HepG2 (cell line): ENCODE measurements around the gene CCDC117. TPM values are rescaled to one million over a fixed set of nuclear protein-coding genes. Genes with fewer than 3 reads are reported as not detected.
A peak's percentile ranks its signal among the peaks of the same experiment; 100 is the strongest.

Experiments
- HMGXB4 ChIP-seq, 2 experiments: sonication (generic) in 1 of 2; formaldehyde crosslinking in 1 of 2; IDR thresholded peaks; 2 replicates each; pipeline versions ENCODE4 v1.4.0 to v1.6.1; 2018 to 2020; ENCODE audit warnings: missing genetic modification reagents in 2 of 2, borderline replicate concordance in 1 of 2, low read depth in 1 of 2, mild to moderate bottlenecking in 1 of 2, missing biosample characterization in 1 of 2
- KDM2A ChIP-seq: sonication (generic); formaldehyde crosslinking; IDR thresholded peaks from 2 replicates; pipeline ENCODE4 v1.4.0; 2020; ENCODE audit warnings: low read depth, missing genetic modification reagents, borderline replicate concordance
- MATR3 ChIP-seq: sonication (generic); formaldehyde crosslinking; IDR thresholded peaks from 2 replicates; pipeline ENCODE4 v1.4.0; 2020; ENCODE audit warnings: missing genetic modification reagents
- PHF21A ChIP-seq: sonication (generic); formaldehyde crosslinking; IDR thresholded peaks from 2 replicates; pipeline ENCODE4 v1.5.0; 2020; ENCODE audit warnings: mild to moderate bottlenecking, missing genetic modification reagents
- PITX1 ChIP-seq: sonication (generic); formaldehyde crosslinking; IDR thresholded peaks from 2 replicates; pipeline ENCODE4 v1.5.1; 2020; ENCODE audit warnings: mild to moderate bottlenecking, missing genetic modification reagents
- SIX1 ChIP-seq: sonication (generic); formaldehyde crosslinking; IDR thresholded peaks from 2 replicates; pipeline ENCODE4 v1.4.0; 2020; ENCODE audit warnings: missing genetic modification reagents, borderline replicate concordance
- ZFAT ChIP-seq: sonication (generic); formaldehyde crosslinking; conservative IDR thresholded peaks from 2 replicates; pipeline ENCODE4 v1.8.1; 2023; ENCODE audit warnings: missing genetic modification reagents, inconsistent platforms
- ZFP1 ChIP-seq: IDR thresholded peaks from 2 replicates; pipeline ENCODE4 v1.6.1; 2016
- ZIK1 ChIP-seq: sonication (generic); formaldehyde crosslinking; IDR thresholded peaks from 2 replicates; pipeline ENCODE4 v1.5.0; 2020; ENCODE audit warnings: mild to moderate bottlenecking, low read depth, missing genetic modification reagents, borderline replicate concordance
- ZNF224 ChIP-seq: sonication (generic); formaldehyde crosslinking; IDR thresholded peaks from 2 replicates; pipeline ENCODE4 v1.5.0; 2020; ENCODE audit warnings: mild to moderate bottlenecking, missing genetic modification reagents
- ZNF253 ChIP-seq: sonication (generic); formaldehyde crosslinking; IDR thresholded peaks from 2 replicates; pipeline ENCODE4 v1.8.0; 2022; ENCODE audit warnings: mild to moderate bottlenecking, missing genetic modification reagents, borderline replicate concordance
- ZNF30 ChIP-seq: sonication (generic); formaldehyde crosslinking; IDR thresholded peaks from 2 replicates; pipeline ENCODE4 v1.5.0; 2020; ENCODE audit warnings: mild to moderate bottlenecking, missing genetic modification reagents
- ZNF354B ChIP-seq: sonication (generic); formaldehyde crosslinking; IDR thresholded peaks from 2 replicates; pipeline ENCODE4 v1.8.0; 2022; ENCODE audit warnings: mild to moderate bottlenecking, missing genetic modification reagents
- ZNF720 ChIP-seq: sonication (generic); formaldehyde crosslinking; IDR thresholded peaks from 2 replicates; pipeline ENCODE4 v1.4.0; 2020; ENCODE audit warnings: missing genetic modification reagents
- ZSCAN21 ChIP-seq: sonication (generic); formaldehyde crosslinking; IDR thresholded peaks from 2 replicates; pipeline ENCODE4 v1.8.0; 2022; ENCODE audit warnings: mild to moderate bottlenecking, missing genetic modification reagents, moderate library complexity, borderline replicate concordance
- polyA plus RNA-seq, 8 experiments: library from polyadenylated mRNA; depleted of rRNA in 3 of 8; stranded (reverse) in 7 of 8; unstranded in 1 of 8; fragments of >200 nt; fragmentation: Illumina TruSeq in 4 of 8; extraction: Trizol in 4 of 8; gene quantifications; 2 replicates each; pipeline versions ENCODE4 v1.2.1 to v1.2.3, GENCODE V29; 2011 to 2016; ENCODE audit warnings: low read depth in 4 of 8, missing spikeins in 1 of 8, mixed read lengths in 1 of 8; ENCODE audit not compliant: insufficient read depth in 1 of 8
- total RNA-seq, 5 experiments: library from RNA; depleted of rRNA; stranded (reverse); fragments of >200 nt; fragmentation: Illumina TruSeq; extraction: Trizol; gene quantifications; 2 replicates each; pipeline ENCODE4 v1.2.3, GENCODE V29; 2016; ENCODE audit warnings: low read depth in 1 of 5
- TF ChIP-seq, protein P1 (sequence below): sonication (generic); formaldehyde crosslinking; IDR thresholded peaks from 2 replicates; pipeline ENCODE4 v1.4.0; 2020; ENCODE audit warnings: missing genetic modification reagents
- TF ChIP-seq, protein P2 (sequence below): sonication (generic); formaldehyde crosslinking; IDR thresholded peaks from one replicate; pipeline ENCODE4 v1.5.1; 2020; ENCODE audit warnings: mild to moderate bottlenecking, missing genetic modification reagents; ENCODE audit errors: not compliant biosample characterization

The CCDC117 gene
- total and polyA plus RNA-seq, 2 of the 13 experiments (the other 11 are each of a cell fraction or from before 2014, with no cell fraction given) = 12.6 to 34.2 TPM

DNA sequence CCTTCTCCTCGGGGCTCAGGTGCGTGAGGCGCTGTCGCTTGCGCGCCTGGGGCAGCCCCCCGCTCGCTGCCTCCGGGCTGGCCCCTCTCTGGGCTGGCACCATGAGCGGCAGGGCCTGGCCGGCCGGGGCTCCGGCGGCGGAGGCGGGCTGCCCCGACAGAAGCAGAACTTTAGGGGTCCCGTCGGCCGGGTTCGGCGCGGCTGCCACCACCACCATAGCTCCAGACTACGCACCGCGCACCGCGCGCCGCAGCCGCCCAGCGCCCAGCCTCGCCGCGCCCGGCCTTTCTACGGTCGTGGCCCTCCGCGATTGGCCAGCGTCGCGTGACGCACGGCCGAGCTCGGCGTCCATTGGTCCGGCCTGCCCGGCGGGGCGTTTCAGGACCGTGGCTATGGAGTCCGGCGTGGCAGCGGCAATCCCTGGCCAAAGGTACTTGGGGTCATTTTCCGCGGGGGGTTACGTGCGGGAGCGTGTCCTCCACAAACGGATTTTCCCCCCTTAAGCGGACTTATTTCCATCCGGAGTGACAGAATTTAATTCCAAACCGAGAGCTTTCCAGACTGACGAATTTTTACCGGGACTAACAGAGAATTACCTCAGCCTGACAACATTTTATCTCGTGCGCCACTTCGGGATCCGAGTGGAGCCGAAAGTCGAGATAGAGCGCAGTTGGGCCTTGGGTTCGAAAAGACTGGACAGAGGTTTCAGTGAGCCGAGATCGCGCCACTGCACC is 28.0 kb downstream of the CCDC117 start, which contains the start of gene XBP1 (continued):
- TF ChIP-seq, protein P1, sequence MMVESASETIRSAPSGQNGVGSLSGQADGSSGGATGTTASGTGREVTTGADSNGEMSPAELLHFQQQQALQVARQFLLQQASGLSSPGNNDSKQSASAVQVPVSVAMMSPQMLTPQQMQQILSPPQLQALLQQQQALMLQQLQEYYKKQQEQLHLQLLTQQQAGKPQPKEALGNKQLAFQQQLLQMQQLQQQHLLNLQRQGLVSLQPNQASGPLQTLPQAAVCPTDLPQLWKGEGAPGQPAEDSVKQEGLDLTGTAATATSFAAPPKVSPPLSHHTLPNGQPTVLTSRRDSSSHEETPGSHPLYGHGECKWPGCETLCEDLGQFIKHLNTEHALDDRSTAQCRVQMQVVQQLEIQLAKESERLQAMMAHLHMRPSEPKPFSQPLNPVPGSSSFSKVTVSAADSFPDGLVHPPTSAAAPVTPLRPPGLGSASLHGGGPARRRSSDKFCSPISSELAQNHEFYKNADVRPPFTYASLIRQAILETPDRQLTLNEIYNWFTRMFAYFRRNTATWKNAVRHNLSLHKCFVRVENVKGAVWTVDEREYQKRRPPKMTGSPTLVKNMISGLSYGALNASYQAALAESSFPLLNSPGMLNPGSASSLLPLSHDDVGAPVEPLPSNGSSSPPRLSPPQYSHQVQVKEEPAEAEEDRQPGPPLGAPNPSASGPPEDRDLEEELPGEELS (CRISPR knock-in tag) = no peak
- peak; percentile 82; the same call in 1 of the 2 replicates for TF ChIP-seq ZIK1 (CRISPR knock-in tag)
- TF ChIP-seq ZNF354B (CRISPR knock-in tag) = no peak
- peak; percentile 80 for TF ChIP-seq ZSCAN21 (CRISPR knock-in tag)
- TF ChIP-seq ZNF224 (CRISPR knock-in tag) = no peak
- TF ChIP-seq KDM2A = peak; percentile 74
- no peak for TF ChIP-seq PITX1 (CRISPR knock-in tag)
- peak; percentile 81 for TF ChIP-seq PHF21A
- TF ChIP-seq, protein P2, sequence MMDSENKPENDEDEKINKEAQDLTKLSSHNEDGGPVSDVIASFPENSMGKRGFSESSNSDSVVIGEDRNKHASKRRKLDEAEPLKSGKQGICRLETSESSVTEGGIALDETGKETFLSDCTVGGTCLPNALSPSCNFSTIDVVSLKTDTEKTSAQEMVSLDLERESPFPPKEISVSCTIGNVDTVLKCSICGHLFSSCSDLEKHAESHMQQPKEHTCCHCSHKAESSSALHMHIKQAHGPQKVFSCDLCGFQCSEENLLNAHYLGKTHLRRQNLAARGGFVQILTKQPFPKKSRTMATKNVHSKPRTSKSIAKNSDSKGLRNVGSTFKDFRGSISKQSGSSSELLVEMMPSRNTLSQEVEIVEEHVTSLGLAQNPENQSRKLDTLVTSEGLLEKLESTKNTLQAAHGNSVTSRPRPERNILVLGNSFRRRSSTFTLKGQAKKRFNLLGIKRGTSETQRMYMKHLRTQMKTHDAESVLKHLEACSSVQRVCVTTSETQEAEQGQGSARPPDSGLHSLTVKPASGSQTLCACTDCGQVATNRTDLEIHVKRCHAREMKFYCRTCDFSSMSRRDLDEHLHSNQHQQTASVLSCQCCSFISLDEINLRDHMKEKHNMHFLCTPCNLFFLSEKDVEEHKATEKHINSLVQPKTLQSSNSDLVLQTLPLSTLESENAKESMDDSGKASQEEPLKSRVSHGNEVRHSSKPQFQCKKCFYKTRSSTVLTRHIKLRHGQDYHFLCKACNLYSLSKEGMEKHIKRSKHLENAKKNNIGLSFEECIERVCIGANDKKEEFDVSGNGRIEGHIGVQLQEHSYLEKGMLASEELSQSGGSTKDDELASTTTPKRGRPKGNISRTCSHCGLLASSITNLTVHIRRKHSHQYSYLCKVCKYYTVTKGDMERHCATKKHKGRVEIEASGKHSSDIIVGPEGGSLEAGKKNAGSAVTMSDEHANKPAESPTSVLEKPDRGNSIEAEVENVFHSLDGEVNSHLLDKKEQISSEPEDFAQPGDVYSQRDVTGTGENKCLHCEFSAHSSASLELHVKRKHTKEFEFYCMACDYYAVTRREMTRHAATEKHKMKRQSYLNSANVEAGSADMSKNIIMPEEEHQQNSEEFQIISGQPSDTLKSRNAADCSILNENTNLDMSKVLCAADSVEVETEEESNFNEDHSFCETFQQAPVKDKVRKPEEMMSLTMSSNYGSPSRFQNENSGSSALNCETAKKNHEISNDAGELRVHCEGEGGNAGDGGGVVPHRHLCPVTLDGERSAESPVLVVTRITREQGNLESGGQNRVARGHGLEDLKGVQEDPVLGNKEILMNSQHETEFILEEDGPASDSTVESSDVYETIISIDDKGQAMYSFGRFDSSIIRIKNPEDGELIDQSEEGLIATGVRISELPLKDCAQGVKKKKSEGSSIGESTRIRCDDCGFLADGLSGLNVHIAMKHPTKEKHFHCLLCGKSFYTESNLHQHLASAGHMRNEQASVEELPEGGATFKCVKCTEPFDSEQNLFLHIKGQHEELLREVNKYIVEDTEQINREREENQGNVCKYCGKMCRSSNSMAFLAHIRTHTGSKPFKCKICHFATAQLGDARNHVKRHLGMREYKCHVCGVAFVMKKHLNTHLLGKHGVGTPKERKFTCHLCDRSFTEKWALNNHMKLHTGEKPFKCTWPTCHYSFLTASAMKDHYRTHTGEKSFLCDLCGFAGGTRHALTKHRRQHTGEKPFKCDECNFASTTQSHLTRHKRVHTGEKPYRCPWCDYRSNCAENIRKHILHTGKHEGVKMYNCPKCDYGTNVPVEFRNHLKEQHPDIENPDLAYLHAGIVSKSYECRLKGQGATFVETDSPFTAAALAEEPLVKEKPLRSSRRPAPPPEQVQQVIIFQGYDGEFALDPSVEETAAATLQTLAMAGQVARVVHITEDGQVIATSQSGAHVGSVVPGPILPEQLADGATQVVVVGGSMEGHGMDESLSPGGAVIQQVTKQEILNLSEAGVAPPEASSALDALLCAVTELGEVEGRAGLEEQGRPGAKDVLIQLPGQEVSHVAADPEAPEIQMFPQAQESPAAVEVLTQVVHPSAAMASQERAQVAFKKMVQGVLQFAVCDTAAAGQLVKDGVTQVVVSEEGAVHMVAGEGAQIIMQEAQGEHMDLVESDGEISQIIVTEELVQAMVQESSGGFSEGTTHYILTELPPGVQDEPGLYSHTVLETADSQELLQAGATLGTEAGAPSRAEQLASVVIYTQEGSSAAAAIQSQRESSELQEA (CRISPR knock-in tag) = peak; percentile 74
- TF ChIP-seq MATR3 (CRISPR knock-in tag) = no peak
- no peak for TF ChIP-seq ZNF720
- no peak for TF ChIP-seq ZNF30 (CRISPR knock-in tag)
- no peak for TF ChIP-seq ZFP1 (CRISPR knock-in tag)
- TF ChIP-seq HMGXB4 (CRISPR knock-in tag; IDR thresholded peaks at IDR 0.05; ENCODE audit: borderline replicate concordance in 1 of 2, low read depth in 1 of 2) = peak; percentile 56 to 76; a peak in 3 of 4 replicates
- peak; percentile 27; the same call in 1 of the 2 replicates for TF ChIP-seq ZFAT (CRISPR knock-in tag)
- peak; percentile 53; the same call in 1 of the 2 replicates for TF ChIP-seq SIX1
- no peak; the same call in 1 of the 2 replicates for TF ChIP-seq ZNF253 (CRISPR knock-in tag)
